H1 (cell line): ENCODE data around the gene MRPL1.

Experiments used
- CREB1 ChIP-seq: IDR thresholded peaks from 2 replicates; pipeline ENCODE4 v1.6.1; 2012; ENCODE audit warnings: inconsistent platforms
- POLR2AphosphoS5 ChIP-seq: IDR thresholded peaks from 2 replicates; pipeline ENCODE4 v1.6.1; 2011; ENCODE audit warnings: low read depth, low read length
- RNF2 ChIP-seq: fragments of 200-900, 300-1000 bp; sonication (generic); IDR thresholded peaks from 2 replicates; pipeline ENCODE4 v1.7.1; 2016; ENCODE audit warnings: borderline replicate concordance, low read depth, mild to moderate bottlenecking, antibody characterized with exemption, low read length; ENCODE audit not compliant: poor library complexity, severe bottlenecking; ENCODE audit errors: missing control alignments
- TAF1 ChIP-seq: IDR thresholded peaks from 2 replicates; pipeline ENCODE4 v1.6.1; 2011; ENCODE audit warnings: mild to moderate bottlenecking, low read depth, low read length
- TF ChIP-seq, protein P1 (sequence below), 3 experiments: IDR thresholded peaks; 1 replicate in 2 of 3; 2 replicates in 1 of 3; pipeline versions ENCODE4 v1.5.1 to v1.6.1; 2011; ENCODE audit warnings: low read length in 3 of 3, mild to moderate bottlenecking in 3 of 3, inconsistent platforms in 2 of 3, low read depth in 1 of 3, moderate library complexity in 1 of 3; ENCODE audit not compliant: insufficient read depth in 1 of 3; ENCODE audit errors: control extremely low read depth in 1 of 3
- TF ChIP-seq, protein P2 (sequence below): IDR thresholded peaks from 2 replicates; pipeline ENCODE4 v1.6.1; 2012; ENCODE audit warnings: low read length, inconsistent platforms

DNA sequence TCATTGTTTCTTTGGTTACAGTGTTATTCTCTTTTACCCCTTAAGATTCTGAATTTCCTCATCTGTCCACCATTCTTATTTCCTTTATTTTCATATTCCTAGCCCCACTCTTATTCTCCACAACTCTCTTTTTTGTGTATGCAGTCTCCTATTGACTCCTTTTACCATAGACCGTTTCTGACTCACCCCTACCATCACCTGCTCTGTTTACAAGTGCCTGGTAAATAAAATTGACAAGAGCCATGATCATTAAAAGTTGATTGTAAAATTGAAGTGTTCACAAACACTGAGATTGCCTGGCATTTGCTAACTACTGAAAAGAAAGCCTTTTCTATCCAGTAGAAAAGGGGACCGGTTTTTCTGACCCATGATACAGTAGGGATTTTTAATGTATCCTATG lies 54.4 kb downstream of the MRPL1 start:
- TF ChIP-seq RNF2 (no peak), POLR2AphosphoS5 (no peak), CREB1 (no peak), TAF1 (no peak)
- TF ChIP-seq, protein P1, sequence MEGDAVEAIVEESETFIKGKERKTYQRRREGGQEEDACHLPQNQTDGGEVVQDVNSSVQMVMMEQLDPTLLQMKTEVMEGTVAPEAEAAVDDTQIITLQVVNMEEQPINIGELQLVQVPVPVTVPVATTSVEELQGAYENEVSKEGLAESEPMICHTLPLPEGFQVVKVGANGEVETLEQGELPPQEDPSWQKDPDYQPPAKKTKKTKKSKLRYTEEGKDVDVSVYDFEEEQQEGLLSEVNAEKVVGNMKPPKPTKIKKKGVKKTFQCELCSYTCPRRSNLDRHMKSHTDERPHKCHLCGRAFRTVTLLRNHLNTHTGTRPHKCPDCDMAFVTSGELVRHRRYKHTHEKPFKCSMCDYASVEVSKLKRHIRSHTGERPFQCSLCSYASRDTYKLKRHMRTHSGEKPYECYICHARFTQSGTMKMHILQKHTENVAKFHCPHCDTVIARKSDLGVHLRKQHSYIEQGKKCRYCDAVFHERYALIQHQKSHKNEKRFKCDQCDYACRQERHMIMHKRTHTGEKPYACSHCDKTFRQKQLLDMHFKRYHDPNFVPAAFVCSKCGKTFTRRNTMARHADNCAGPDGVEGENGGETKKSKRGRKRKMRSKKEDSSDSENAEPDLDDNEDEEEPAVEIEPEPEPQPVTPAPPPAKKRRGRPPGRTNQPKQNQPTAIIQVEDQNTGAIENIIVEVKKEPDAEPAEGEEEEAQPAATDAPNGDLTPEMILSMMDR (IDR thresholded peaks at IDR 0.05; ENCODE audit: control extremely low read depth in 1 of 3, insufficient read depth in 1 of 3, low read depth in 1 of 3, low read length in 3 of 3), result no peak
- TF ChIP-seq, protein P2, sequence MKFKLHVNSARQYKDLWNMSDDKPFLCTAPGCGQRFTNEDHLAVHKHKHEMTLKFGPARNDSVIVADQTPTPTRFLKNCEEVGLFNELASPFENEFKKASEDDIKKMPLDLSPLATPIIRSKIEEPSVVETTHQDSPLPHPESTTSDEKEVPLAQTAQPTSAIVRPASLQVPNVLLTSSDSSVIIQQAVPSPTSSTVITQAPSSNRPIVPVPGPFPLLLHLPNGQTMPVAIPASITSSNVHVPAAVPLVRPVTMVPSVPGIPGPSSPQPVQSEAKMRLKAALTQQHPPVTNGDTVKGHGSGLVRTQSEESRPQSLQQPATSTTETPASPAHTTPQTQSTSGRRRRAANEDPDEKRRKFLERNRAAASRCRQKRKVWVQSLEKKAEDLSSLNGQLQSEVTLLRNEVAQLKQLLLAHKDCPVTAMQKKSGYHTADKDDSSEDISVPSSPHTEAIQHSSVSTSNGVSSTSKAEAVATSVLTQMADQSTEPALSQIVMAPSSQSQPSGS, result no peak
